Smooth muscle cell (in vitro differentiated cells): ENCODE measurements around the gene PLEK. TPM values are rescaled to one million over a fixed set of nuclear protein-coding genes. Genes with fewer than 3 reads are reported as not detected.

Experiments
- DNase-seq: peaks from one replicate; lab custom pipeline; 2025; ENCODE audit not compliant: unreplicated experiment; lab: John Stamatoyannopoulos, UW
- H2AFZ ChIP-seq: fragments of 200-600 bp; sonication (generic); 2 replicates; pipeline ENCODE4 v1.6.0; 2016; ENCODE audit warnings: antibody characterized with exemption, low read depth, mild to moderate bottlenecking
- H3F3A ChIP-seq: fragments of 200-600 bp; sonication (generic); 2 replicates; pipeline ENCODE4 v1.6.0; 2017; ENCODE audit warnings: antibody characterized with exemption, low read depth
- H3K27ac ChIP-seq: fragments of 200-600 bp; sonication (generic); 2 replicates; pipeline ENCODE4 v1.5.1; 2016; ENCODE audit warnings: low read depth, mild to moderate bottlenecking
- H3K27me3 ChIP-seq: fragments of 200-600 bp; sonication (generic); 2 replicates; pipeline ENCODE4 v1.6.1; 2016; ENCODE audit warnings: low read depth, mild to moderate bottlenecking
- H3K36me3 ChIP-seq: fragments of 200-600 bp; sonication (generic); 2 replicates; pipeline ENCODE4 v1.5.1; 2016; ENCODE audit warnings: low read depth
- H3K4me1 ChIP-seq: fragments of 200-600 bp; sonication (generic); 2 replicates; pipeline ENCODE4 v1.5.1; 2016; ENCODE audit warnings: low read depth
- H3K4me2 ChIP-seq: fragments of 200-600 bp; sonication (generic); 2 replicates; pipeline ENCODE4 v1.6.0; 2016; ENCODE audit warnings: mild to moderate bottlenecking
- H3K4me3 ChIP-seq: fragments of 200-600 bp; sonication (generic); 2 replicates; pipeline ENCODE4 v1.5.1; 2016; ENCODE audit warnings: mild to moderate bottlenecking
- H3K79me2 ChIP-seq: fragments of 200-600 bp; sonication (generic); 2 replicates; pipeline ENCODE4 v1.6.0; 2016; ENCODE audit warnings: low read depth, mild to moderate bottlenecking
- H3K9ac ChIP-seq: fragments of 200-600 bp; sonication (generic); 2 replicates; pipeline ENCODE4 v1.6.0; 2016; ENCODE audit warnings: low read depth
- H3K9me3 ChIP-seq: fragments of 200-600 bp; sonication (generic); replicated peaks from 2 replicates; pipeline ENCODE4 v1.5.1; 2016; ENCODE audit warnings: low read depth
- H4K20me1 ChIP-seq: fragments of 200-600 bp; sonication (generic); 2 replicates; pipeline ENCODE4 v1.6.0; 2016; ENCODE audit warnings: low read depth
- CTCF ChIP-seq: fragments of 200-600 bp; sonication (generic); IDR thresholded peaks from 2 replicates; pipeline ENCODE4 v1.5.1; 2017; ENCODE audit warnings: borderline replicate concordance, mild to moderate bottlenecking, antibody characterized with exemption; ENCODE audit not compliant: insufficient read depth, poor library complexity, severe bottlenecking
- WGBS: methylation state at CpG from one replicate; pipeline ENCODE4 v1.1.7; 2016; ENCODE audit warnings: low lambda C conversion rate; 5-methylcytosine and 5-hydroxymethylcytosine counted together
- polyA plus RNA-seq: library from polyadenylated mRNA; unstranded; fragments of >200 nt; fragmentation: Nextera tagmentation; extraction: Ambion mirVana; gene quantifications from 2 replicates; pipeline ENCODE4 v1.2.1, GENCODE V29; 2016
- total RNA-seq: library from RNA; depleted of rRNA; stranded (reverse); fragments of >200 nt; gene quantifications from 2 replicates; pipeline ENCODE4 v1.2.3, GENCODE V29; 2014

PLEK gene
- total and polyA plus RNA-seq, 2 experiments from 2014 or later, result not detected

- Histone ChIP-seq H3K36me3 (no peaks in the 10 kb centered on the region), H2AFZ (no peak overlapping the region), H3F3A (no peaks in the 10 kb centered on the region), H3K27ac (no peak overlapping the region), H3K27me3 (peaks cover 22% of the 10 kb centered on the region), H3K4me1 (peaks cover 9% of the 10 kb centered on the region), H3K9ac (no peak overlapping the region), H3K4me2 (no peak overlapping the region), H4K20me1 (no peaks in the 10 kb centered on the region), H3K79me2 (no peaks in the 10 kb centered on the region), H3K4me3 (no peak overlapping the region), H3K9me3 (no peaks in the 10 kb centered on the region)
- TF ChIP-seq CTCF, result no peak
- DNase-seq, result no peak
- 56% methylated on average over 5 of the region's 5 CpGs for WGBS
Observed at GRCh38 chr2:68387408-68388350, 22.6 kb downstream of the PLEK start.

GRCh38 chr2:68388358-68388757, 23.3 kb downstream of the PLEK start:
- Histone ChIP-seq H3K36me3 (no peaks in the 10 kb centered on the region), H3K9me3 (no peaks in the 10 kb centered on the region), H3K4me2 (no peak overlapping the region), H3K4me1 (peaks cover 9% of the 10 kb centered on the region), H3K9ac (no peak overlapping the region), H3K4me3 (no peak overlapping the region), H3K27me3 (peaks cover 20% of the 10 kb centered on the region), H3K27ac (no peak overlapping the region), H3K79me2 (no peaks in the 10 kb centered on the region), H2AFZ (no peak overlapping the region), H4K20me1 (no peaks in the 10 kb centered on the region), H3F3A (no peaks in the 10 kb centered on the region)
- TF ChIP-seq CTCF, result no peak
- DNase-seq, result no peak

GRCh38 chr2:68388772-68389171, 23.7 kb downstream of the PLEK start:
- H2AFZ ChIP-seq, result no peak overlapping the region
- no peak for TF ChIP-seq CTCF
- 96% methylated on average over 1 of the region's 1 CpG for WGBS
- H3F3A ChIP-seq, result no peaks in the 10 kb centered on the region
- no peaks in the 10 kb centered on the region for H4K20me1 ChIP-seq
- no peaks in the 10 kb centered on the region for H3K36me3 ChIP-seq
- no peak for DNase-seq
- peaks cover 17% of the 10 kb centered on the region for H3K27me3 ChIP-seq
- H3K4me1 ChIP-seq, result peaks cover 9% of the 10 kb centered on the region
- no peaks in the 10 kb centered on the region for H3K9me3 ChIP-seq
- H3K27ac ChIP-seq, result no peak overlapping the region
- no peak overlapping the region for H3K9ac ChIP-seq
- no peaks in the 10 kb centered on the region for H3K79me2 ChIP-seq
- H3K4me2 ChIP-seq, result no peak overlapping the region
- no peak overlapping the region for H3K4me3 ChIP-seq

- Histone ChIP-seq H4K20me1 (no peaks in the 10 kb centered on the region), H3K9ac (no peak overlapping the region)
Observed at GRCh38 chr2:68390114-68390513, 25.0 kb downstream of the PLEK start.

More at GRCh38 chr2:68390114-68390513, 25.0 kb downstream of the PLEK start:
- 44% methylated on average over 2 of the region's 2 CpGs for WGBS
- Histone ChIP-seq H3K4me3 (no peak overlapping the region), H3K4me1 (peaks cover 9% of the 10 kb centered on the region), H3K36me3 (no peaks in the 10 kb centered on the region), H3K27me3 (peaks cover 17% of the 10 kb centered on the region), H3K4me2 (no peak overlapping the region), H3F3A (no peaks in the 10 kb centered on the region), H3K27ac (no peak overlapping the region), H2AFZ (no peak overlapping the region), H3K9me3 (no peaks in the 10 kb centered on the region), H3K79me2 (no peaks in the 10 kb centered on the region)
- DNase-seq, result no peak
- TF ChIP-seq CTCF, result no peak
